DMS114 treated with DMSO at 0.1 percent for 48 hours (cell line): ENCODE results near the gene LPP.

ENCODE experiments used
- DNase-seq: peaks from one replicate; lab custom pipeline; 2025; ENCODE audit not compliant: unreplicated experiment; lab: John Stamatoyannopoulos, UW

LPP gene

GRCh38 chr3:188196232-188196990 is 42.5 kb downstream of the LPP start:
- no peak for DNase-seq

- DNase-seq = no peak
These were observed 43.5 kb downstream of the LPP start for GRCh38 chr3:188197388-188197847.

- DNase-seq = no peak
These were observed 44.0 kb downstream of the LPP start for GRCh38 chr3:188198001-188198400.

- DNase-seq = no peak
These were observed 44.9 kb downstream of the LPP start for GRCh38 chr3:188198760-188199327.

GRCh38 chr3:188199386-188199785 is 45.4 kb downstream of the LPP start:
- DNase-seq = no peak

- DNase-seq = no peak
These were observed 46.5 kb downstream of the LPP start for GRCh38 chr3:188200481-188200880.

GRCh38 chr3:188202358-188203138 is 48.6 kb downstream of the LPP start:
- DNase-seq = no peak

- DNase-seq = no peak
These were observed 50.6 kb downstream of the LPP start for GRCh38 chr3:188204526-188204925.

GRCh38 chr3:188205992-188206416 is 52.0 kb downstream of the LPP start:
- DNase-seq = no peak

- no peak for DNase-seq
These were observed 52.8 kb downstream of the LPP start for GRCh38 chr3:188206787-188207186.

GRCh38 chr3:188207941-188208515 is 54.1 kb downstream of the LPP start:
- DNase-seq = no peak

- no peak for DNase-seq
These were observed 54.6 kb downstream of the LPP start for GRCh38 chr3:188208516-188208981.

- DNase-seq = no peak
These were observed 55.1 kb downstream of the LPP start for GRCh38 chr3:188209034-188209433.

GRCh38 chr3:188209740-188210139 is 55.8 kb downstream of the LPP start:
- DNase-seq = no peak

- no peak for DNase-seq
These were observed 57.5 kb downstream of the LPP start for GRCh38 chr3:188211476-188211875.

- no peak for DNase-seq
These were observed 58.5 kb downstream of the LPP start for GRCh38 chr3:188212308-188212969.

GRCh38 chr3:188214442-188214841 is 60.5 kb downstream of the LPP start:
- DNase-seq = no peak

- no peak for DNase-seq
These were observed 61.2 kb downstream of the LPP start for GRCh38 chr3:188215129-188215528.

- no peak for DNase-seq
These were observed 63.1 kb downstream of the LPP start for GRCh38 chr3:188217011-188217463.

GRCh38 chr3:188217726-188218125 is 63.8 kb downstream of the LPP start:
- DNase-seq = no peak

GRCh38 chr3:188218603-188219002 is 64.6 kb downstream of the LPP start:
- no peak for DNase-seq
